SU-DHL-6 (cell line): ENCODE data around the gene SURF6.

Experiments
- EZH2phosphoT487 ChIP-seq: fragments of 200-600 bp; sonication (generic), shearing (Covaris generic); conservative IDR thresholded peaks from 2 replicates; pipeline ENCODE4 v1.6.1; 2018; ENCODE audit warnings: mild to moderate bottlenecking, antibody characterized with exemption, low read length, moderate library complexity, mixed read lengths
- TF ChIP-seq, protein P1 (sequence below): fragments of 200-600 bp; sonication (generic); IDR thresholded peaks from one replicate; pipeline ENCODE4 v1.5.1; 2017; ENCODE audit warnings: antibody characterized with exemption, mild to moderate bottlenecking, low read length, moderate library complexity; ENCODE audit not compliant: insufficient read depth, poor library complexity, severe bottlenecking

DNA sequence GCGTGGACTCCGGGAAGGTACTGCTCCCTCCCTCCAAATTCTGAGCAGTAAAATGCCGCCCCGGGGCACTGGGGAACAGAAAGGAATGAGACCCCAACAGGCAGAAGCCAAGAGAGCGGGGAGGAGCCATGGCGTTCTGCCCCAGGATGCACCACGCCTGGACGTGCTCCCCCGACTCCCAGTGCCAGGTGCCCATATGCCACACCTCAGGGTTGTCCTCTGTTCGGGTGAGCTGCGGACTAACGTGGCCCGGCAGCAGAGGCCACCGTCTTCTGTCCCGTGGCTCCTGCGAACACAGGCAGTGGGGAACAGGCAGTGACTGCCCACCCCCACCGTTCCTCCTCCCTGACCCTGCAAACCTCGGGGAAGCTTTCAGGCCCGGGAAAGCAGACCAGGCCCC is 4.8 kb downstream of the SURF6 start:
- TF ChIP-seq, protein P1, sequence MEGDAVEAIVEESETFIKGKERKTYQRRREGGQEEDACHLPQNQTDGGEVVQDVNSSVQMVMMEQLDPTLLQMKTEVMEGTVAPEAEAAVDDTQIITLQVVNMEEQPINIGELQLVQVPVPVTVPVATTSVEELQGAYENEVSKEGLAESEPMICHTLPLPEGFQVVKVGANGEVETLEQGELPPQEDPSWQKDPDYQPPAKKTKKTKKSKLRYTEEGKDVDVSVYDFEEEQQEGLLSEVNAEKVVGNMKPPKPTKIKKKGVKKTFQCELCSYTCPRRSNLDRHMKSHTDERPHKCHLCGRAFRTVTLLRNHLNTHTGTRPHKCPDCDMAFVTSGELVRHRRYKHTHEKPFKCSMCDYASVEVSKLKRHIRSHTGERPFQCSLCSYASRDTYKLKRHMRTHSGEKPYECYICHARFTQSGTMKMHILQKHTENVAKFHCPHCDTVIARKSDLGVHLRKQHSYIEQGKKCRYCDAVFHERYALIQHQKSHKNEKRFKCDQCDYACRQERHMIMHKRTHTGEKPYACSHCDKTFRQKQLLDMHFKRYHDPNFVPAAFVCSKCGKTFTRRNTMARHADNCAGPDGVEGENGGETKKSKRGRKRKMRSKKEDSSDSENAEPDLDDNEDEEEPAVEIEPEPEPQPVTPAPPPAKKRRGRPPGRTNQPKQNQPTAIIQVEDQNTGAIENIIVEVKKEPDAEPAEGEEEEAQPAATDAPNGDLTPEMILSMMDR, result no peak
- TF ChIP-seq EZH2phosphoT487, result no peak
